NOMO-1 treated with dmso at 0.1 percent for 144 hours (cell line): ENCODE measurements around the gene C1orf167.

Experiments used
- DNase-seq: peaks from one replicate; lab custom pipeline; 2025; ENCODE audit not compliant: unreplicated experiment; lab: John Stamatoyannopoulos, UW

The C1orf167 gene

DNA sequence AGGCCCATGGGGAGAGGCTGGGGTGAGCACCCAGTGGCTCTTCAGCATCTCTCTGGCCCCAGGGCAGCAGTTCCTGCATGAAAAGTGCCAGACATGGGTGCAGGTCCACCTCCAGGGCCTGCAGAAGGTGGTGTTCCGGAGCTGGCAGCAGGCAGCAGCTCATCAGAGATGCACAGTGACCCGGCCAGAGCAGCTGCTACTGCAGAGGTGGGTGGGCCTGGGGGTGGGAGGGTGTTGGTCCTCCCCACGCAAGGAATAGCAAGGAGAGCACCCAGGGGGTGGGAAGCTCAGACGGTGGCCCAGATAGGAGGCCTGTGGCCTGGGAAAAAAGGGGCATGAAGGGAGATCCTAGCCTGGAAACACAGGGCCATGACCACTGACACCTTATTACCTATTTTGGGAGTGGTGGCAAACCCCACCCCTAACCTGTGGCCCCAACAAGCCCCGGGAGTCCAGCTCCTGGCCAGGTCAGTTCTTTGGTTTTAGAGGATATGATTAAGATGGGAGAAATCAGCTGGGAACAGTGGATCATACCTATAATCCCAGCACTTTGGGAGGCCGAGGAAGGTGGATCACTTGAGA, 20.2 kb downstream of the C1orf167 start:
- no peak for DNase-seq

DNA sequence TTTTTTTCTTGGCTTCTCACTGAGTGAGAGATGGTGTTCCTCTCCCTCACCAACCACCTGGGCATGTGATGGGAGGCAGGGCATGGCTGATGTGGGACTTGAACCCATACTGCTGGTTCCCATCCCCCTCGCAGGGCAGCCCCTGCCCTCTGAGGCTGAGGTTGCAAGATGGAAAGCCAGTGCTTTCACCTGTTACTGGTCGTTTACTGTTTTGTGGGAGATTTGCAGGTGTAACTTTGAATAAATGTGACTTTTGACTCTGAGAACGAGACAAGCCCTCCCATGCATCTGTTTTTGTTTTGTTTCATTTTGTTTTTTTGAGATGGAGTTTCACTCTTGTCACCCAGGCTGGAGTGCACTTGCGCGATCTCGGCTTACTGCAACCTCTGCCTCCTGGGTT, 21.6 kb downstream of the C1orf167 start:
- DNase-seq, result no peak

DNA sequence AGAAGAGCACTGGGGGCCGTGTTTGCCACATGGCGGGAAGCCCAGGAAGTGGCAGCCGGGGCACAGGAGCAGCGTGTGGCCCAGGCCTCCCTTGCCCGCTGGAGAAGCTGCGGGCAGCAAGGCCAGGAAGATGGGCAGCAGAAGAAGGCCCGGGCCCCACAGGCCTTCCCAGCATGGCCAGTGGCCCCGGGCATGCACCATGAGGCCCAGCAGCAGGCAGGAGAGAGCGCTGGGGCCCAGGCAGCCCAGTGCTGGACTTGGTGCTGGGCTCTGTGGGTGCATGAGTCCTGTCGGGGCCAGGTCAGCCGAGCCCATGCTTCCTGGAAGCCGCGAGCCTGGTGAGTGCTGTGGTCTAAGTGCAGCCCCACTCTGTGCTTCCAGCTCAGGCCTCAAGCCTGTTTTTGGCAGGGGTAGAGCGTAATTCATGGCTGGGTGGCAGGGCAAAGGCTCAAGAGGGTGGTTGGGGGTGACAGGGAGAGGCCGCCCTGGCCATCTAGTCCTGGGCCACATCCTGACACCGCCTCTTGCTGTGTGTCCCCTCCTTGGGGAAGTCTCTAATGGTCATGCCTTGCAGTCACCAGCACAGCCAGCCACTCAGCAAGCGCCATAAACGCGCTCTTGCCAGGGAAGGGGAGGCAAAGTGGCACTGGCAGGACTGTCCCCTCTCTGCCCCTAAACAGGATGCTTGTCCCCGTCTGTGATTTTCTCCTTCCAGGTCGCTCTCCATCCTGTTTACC, 22.4 kb downstream of the C1orf167 start:
- no peak for DNase-seq

DNA sequence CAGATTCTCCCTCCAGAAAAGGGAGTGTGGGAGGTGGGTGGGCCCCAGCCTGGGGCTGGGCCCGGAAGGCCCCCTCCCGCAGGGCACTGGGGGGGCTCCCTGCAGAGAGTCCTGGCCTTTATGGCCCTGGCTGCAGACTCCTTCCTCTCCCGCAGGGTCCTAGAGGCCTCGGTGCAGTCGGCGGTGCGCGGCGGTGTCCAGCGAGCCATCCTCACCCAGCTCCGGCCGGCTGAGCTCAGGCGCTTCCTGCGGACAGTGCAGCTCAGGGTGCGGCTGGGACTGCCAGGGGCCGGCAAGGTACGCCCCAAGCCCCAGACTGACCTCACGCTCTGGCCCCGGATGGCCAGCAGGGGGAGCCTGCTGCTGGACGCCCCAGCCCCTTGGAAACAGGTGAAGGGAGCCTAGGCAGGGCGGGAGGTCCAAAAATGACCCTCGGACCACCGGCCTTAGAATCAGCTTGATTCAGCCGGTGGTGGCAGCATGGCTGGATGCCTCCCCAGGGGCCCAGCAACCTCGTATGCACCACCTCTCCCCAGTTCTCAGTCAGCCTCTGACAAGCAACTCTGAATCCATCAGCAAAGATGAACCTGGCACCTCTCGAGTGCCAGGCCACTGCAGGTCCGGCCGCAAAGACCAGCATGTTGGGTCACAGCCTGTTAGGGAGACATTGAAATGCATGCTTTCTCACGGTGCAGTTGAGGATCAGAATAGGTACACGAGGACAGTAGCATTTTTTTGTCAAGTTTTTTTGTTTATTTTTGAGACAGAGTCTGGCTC, 23.2 kb downstream of the C1orf167 start:
- no peak for DNase-seq

DNA sequence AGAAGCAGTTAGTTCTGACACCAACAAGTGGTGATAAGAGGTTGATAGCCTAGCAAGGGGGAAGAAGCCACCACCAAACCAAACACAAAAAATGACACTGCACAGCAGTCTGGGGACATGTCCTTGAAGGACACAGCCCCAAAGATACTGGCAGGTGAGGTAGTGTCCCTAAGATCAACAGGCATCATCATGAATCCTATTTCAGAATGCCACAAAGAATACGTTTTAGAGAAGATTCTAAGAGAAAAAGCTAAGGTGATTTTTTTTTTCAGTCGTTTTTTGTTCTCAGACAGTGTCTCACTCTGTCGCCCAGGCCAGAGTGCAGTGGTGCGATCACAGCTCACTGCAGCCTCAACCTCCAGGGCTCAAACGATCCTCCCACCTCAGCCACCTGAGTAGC, 24.2 kb downstream of the C1orf167 start:
- no peak for DNase-seq

DNA sequence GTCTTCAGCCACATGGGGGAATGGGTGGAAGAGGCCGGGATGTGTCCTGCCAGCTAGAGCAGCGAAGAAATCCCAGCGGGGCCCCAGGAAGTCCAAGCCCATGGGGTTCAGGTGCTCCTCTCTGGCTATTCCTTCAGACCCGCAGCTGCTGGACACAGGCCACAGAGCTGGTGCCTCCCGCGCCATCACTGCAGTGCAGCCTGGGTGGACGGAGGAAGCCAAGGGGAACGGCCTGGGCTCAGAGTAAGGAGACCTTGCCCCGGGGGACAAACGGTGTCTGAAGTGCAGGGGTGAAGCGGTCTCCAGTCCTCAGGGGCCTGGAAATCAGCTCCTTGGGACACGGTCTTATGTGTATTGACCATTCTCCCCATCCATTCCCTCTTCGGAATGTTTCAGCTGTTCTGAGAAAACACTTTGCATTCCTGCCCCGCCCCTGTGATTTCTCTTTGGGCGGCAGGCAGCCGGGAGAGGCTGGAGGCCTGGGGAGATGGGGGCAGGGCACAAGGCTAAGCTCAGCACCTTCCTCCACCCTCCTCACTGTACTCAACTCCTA, 25.3 kb downstream of the C1orf167 start:
- no peak for DNase-seq

DNA sequence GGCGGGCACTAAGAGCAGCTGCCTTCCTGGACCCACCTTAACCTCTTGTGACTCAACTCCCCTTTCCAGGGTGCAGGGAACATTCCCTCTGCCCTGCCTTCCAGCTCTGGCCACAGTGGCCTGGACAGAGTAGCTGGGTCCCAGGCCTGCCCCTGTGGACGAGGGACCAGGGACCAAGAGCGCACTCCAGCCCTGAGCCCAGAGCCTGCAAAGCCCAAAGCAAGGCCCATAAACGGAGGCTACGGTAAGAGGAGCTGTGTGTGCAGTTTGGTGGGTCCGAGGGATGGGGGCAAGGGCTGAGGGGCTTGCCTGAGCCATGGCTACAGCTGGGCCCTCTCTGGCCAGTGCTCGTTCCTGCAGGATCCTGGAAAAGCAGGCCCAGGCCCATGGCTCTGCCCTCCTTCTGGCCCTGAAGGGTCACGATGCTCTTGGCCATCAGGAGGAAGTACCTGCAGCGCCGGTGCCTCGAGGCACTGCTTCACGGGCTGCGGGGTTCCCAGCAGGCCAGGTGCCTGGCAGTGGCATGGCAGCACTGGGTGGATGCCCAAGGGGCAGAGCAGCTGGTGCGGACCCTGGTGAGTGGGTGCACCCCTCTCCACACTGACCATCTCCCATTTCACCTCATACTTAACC, 25.9 kb downstream of the C1orf167 start:
- no peak for DNase-seq

DNA sequence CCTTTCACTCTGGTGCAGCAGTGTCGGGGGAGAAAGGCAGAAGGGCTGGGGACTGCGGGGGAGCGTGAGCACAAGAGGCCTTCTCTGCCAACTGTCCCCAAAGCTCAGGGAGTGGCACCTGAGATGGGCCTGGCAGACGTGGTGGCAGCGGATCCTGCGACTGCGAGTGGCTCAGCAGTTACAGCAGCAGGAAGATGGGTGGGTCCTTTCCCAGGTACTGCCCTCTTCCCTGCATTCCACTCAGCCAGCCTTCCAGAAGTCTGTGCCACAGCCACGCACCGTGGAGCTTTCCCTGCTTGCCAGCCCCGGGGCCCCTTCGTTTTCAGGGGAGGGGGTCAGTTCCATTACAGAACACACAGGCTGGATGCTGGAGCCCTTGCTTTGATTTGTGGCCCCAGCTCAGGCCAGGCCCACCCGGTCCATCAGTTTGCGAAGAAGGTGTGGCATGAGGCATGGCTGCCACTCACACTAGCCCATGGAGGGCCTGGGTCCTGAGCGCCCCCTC, 26.6 kb downstream of the C1orf167 start:
- DNase-seq, result no peak

DNA sequence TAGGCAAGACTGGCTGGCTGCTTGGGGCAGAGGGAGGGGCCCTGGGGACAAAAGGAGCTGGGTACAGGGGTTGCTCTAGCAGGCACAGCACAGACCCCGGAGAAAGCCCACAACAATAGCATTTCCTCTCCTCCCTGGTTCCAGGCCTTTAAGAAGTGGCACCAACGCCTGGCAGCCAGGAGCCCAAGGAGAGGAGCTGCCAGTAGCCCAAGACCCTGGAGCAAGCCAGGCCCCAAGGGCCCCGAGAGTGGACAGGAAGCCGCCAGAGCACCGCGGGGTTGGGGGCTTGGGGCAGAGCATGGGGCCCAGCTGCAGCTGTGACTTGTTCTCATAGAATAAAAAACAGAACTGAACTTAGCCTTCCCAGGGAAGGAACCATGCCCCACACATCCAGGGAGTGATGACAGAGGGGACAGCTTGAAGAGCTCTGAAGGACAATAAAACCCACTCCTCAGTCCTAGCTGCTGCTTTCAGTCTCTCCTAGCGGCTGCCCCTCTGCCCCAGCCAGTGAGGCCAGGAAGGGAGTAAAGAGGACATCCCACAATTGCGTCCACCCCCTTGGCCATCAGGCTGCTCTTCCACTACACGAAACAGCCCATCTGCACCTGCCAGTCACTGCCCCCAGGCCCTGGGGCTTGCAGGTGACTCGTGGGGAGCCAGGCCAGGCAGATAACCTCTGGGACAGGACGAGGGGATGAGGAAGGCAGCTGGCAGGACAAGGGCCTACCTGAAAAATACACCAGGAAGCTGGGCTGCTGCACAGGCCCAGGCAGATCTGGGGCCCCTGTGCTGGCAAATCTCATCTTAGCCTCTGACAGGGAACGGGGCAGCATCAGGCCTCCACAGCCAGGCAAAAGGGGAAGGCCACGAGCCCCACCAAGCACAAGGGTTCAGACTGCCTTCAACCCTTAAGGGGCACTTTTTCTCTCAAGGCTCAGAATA, 27.4 kb downstream of the C1orf167 start:
- no peak for DNase-seq

DNA sequence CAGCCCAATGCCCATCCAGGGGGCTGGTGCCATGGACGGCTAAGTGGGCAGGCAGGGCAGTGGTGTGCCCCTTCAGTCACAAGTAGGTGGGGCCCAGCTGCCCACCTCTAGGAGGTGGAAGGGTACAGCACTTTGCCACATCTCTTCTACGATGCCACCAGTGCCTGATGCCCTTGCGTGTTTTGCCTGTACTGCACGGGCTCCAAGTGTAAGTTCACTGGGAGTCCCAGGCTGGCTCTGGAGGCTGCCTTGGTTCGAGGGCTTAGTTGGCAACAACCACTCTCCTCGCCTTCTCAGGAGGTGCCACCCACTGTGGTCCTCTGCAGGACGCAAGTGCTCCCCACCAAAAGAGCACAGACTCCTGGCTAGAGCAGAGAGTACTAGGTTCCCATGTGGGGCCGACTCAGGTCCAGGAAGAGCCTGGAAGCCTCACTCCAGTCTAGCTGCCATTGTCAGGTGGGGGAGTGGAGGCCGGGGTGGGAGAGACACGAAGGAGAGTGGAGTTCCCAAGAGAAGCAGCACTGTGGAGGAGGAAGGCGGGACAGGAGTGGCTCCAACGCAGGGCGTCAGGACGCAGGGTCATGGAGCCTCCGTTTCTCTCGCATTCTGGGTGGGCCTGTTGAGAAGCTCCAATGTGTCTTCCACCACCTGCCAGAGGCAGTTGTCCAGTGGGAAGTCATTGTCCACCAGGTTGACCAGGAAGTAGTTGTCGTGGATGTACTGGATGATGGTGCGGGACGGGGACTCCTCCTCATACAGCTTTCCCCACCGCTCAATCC, 28.3 kb downstream of the C1orf167 start:
- no peak for DNase-seq

DNA sequence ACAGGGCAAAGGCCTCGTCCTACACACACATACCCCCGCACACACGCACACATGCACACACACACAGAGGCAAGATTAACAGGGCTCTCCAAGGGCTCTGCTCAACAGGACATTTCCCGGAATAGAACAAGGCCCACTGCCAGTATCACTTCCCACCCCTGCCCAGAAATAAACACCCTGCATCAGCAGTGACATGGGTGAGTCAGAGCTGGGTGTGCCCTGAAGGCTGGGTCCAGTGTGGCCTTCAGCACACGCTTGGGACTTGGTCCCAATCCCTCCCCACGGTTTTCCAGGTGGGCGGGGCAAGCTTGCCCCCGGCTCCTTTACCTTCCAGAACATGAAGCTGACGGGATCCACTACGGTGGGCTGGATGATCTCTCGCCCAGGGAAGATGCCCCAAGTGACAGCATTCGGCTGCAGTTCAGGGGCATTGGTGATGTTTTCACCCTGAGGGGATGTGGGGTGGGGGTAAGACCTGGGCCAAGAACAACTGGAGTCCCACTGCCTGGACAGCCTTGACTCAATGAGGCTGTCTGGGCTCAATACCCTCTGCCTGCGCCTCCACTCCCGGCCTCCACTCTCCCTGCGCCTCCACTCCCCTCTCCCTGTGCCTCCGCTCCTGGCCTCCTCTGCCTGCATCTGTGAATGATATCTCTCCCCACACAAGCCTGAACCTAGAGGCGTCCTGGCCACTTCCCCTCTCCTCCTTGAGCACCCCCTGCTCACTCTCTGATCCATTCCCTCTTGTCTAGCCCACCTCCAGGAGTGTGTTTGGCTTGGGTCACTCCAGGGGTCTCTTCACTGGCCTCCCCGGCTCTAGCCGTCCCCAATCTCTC, 29.1 kb downstream of the C1orf167 start:
- DNase-seq, result peak; percentile 58

DNA sequence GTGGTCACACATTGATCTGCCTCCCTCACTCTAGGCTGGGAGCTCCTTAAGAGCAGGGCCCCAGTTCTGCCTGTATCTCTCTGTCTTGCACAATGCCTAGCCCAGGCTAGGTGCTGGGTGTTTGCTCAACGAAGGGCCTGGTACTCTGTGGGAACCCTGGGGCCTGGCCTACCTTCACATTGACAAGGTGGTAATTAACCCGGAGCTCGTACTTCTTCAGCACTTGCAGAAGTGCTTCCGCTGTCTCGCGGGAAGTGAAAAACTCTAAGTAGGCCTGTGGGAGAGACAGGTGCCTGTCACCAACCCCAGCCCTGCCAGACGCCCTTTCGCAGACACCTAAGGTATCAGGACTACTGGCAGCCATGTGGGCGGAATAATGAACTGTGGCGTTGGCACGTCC, 30.1 kb downstream of the C1orf167 start:
- no peak for DNase-seq

DNA sequence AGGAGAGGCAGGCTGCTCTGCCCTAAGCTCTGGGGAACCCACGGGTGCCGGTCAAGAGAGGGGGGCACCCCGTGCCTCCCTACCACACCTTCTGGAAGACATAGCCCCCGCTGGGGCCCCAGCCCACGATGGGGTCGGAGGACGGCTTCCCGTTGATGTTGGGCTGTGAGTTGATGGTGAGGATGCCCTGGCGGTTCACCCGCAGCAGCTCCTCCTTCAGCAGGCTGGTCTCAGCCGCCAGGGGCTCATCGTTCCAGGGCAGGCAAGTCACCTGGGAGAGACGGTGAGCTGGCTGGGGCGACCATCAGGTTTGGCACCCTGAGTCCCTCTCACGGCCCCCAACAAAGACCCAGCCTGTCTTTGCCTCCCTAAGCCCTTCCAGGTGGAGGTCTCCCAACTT, 31.8 kb downstream of the C1orf167 start:
- no peak for DNase-seq

DNA sequence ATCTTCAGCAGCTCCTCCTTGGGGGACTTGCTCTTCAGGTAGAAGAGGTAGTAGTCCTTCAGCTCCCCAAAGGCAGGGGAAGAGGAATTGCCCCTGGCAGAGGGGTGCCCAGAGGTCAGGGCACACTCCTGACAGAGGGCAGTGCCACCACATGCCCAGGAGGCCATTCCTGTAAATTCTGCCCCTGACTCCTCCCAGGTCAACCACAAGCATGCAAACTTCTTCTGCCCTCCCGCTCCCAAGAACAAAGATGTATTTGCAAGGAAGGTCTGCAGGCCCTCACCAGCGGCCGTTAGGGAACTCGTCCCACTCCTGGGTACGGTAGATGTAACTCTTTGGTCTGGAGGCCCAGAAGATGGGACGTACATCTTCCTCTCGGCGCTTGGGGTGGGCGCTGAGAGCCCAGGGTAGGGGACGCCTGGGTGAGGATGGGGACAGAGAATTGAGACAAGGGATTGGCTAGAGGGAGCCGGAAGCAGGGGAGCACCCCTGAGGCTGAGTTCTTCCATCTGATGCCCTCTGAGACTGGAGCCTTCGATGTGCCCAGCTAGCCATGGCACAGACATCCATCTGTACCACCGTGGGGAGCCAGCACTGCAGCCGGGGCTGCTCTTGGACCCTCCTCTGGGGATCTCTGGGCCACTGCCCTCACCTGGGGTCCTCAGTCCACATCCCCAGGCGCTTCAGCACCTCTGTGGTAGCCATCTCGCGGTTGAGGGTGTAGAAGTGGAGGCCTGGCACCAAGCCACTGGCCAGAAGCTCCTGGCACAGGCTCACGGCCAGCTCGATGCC, 32.6 kb downstream of the C1orf167 start:
- no peak for DNase-seq

DNA sequence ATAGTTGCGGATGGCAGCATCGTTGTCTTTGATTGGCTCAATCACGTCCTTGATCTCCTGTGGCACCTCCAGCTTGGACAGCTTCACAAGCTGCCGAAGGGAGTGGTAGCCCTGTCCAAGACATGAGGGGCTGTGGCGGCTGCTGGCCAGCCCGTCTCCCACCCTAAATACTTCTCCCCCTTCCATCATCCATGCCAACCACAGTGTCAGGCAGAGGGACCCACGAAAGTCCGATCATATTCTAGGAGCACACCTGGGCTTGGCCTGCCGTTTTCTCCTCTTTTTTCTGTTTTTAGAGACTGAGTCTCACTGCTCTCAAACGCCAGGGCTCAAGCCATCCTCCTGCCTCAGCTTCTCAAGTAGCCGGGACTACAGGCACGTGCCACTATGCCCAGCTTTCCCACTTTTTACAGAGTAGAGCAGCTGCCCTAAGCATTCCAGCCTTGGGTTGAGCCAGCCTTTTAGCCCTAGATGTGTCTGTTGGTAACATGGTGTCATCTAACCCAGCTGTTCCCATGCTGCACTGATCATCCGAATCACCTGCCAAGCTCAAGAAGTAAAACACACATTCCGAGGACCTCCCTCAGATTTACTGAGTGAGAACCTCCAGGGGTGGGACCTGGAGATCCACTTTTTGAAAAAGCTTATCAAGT, 33.4 kb downstream of the C1orf167 start:
- no peak for DNase-seq

DNA sequence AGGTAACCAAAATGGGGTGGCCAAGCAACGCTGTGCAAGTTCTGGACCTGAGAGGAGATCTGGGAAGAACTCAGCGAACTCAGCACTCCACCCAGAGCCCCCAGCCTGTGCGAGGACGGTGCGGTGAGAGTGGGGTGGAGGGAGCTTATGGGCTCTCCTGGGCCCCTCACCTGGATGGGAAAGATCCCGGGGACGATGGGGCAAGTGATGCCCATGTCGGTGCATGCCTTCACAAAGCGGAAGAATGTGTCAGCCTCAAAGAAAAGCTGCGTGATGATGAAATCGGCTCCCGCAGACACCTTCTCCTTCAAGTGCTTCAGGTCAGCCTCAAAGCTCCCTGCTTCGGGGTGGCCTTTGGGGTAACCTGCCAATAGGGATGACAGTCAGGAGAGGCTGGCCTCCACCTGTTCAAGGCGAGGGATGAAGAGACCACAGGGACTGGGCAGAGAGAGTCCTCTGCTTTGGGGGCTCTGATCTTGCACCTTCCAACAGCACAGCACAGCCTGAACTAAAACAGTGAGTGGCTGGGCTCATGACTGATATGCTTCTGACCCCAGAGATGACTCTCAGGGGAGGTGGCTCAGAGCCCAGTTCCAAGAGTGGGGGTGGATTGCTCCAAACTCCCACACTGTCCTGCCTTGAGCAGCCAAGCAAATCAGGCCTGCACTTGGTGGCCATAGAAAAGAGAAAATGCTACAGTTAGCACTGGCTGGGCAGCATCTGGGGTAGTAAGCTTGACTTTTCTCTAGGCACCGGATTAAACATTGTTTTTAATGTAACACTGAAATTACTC, 34.2 kb downstream of the C1orf167 start:
- no peak for DNase-seq
